Stomach (tissue), 4 donors: ENCODE measurements around the gene ZNF33B.

Experiments
- POLR2AphosphoS5 ChIP-seq, 3 donors: sonication (generic); formaldehyde crosslinking; IDR thresholded peaks; one replicate each; pipeline ENCODE4 v1.6.1; 2016; ENCODE audit warnings: antibody characterized with exemption in 3 of 3
- TF ChIP-seq, protein P1 (sequence below), 7 experiments: fragments of 450-650 bp in 4 of 7; fragments of 200-600 bp in 3 of 7; sonication (generic) in 3 of 7; IDR thresholded peaks; one replicate each; pipeline ENCODE4 v1.5.1; 2016 to 2019; ENCODE audit warnings: antibody characterized with exemption in 7 of 7, control low read depth in 2 of 7, mild to moderate bottlenecking in 1 of 7

DNA sequence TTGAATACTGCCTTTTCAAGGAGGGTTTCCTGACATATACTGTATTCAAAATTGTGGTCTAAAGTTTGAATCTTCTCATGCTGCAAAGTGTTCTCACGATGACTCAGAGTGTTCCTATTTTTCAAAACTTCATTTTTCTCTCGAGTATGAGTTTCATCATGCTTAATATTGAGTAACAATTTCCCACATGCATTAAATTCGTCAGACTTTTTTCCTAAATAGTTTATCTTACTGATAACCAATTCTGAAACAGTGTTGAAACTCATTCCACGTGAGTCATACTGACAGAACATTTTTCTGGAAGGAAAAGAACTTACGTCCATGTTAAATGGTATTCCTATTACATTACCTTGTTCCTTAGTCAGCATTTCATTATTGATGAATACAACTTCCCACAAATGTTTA is 44.1 kb downstream of the ZNF33B start:
- TF ChIP-seq, protein P1, sequence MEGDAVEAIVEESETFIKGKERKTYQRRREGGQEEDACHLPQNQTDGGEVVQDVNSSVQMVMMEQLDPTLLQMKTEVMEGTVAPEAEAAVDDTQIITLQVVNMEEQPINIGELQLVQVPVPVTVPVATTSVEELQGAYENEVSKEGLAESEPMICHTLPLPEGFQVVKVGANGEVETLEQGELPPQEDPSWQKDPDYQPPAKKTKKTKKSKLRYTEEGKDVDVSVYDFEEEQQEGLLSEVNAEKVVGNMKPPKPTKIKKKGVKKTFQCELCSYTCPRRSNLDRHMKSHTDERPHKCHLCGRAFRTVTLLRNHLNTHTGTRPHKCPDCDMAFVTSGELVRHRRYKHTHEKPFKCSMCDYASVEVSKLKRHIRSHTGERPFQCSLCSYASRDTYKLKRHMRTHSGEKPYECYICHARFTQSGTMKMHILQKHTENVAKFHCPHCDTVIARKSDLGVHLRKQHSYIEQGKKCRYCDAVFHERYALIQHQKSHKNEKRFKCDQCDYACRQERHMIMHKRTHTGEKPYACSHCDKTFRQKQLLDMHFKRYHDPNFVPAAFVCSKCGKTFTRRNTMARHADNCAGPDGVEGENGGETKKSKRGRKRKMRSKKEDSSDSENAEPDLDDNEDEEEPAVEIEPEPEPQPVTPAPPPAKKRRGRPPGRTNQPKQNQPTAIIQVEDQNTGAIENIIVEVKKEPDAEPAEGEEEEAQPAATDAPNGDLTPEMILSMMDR (IDR thresholded peaks at IDR 0.05) = no peak
- TF ChIP-seq POLR2AphosphoS5 (IDR thresholded peaks at IDR 0.05) = no peak
